Cardiac fibroblast (primary cell): Measurements from ENCODE around the gene ATP11A.

Experiments used
- DNase-seq, 2 donors: peaks; one replicate each; pipeline versions ENCODE4 v3.0.0 to v3.0.0-alpha.2; 2010; ENCODE audit warnings: low read depth in 2 of 2
- H3K4me3 ChIP-seq, 2 donors: replicated peaks in 1 of 2; 1 replicate in 1 of 2; 2 replicates in 1 of 2; pipeline ENCODE4 v1.5.1; 2011; ENCODE audit warnings: low read depth in 2 of 2, low read length in 2 of 2, mild to moderate bottlenecking in 2 of 2, moderate library complexity in 1 of 2
- TF ChIP-seq, protein P1 (sequence below): IDR thresholded peaks from one replicate; pipeline ENCODE4 v1.5.1; 2011; ENCODE audit warnings: low read depth, mild to moderate bottlenecking, low read length, inconsistent platforms

The ATP11A gene

DNA sequence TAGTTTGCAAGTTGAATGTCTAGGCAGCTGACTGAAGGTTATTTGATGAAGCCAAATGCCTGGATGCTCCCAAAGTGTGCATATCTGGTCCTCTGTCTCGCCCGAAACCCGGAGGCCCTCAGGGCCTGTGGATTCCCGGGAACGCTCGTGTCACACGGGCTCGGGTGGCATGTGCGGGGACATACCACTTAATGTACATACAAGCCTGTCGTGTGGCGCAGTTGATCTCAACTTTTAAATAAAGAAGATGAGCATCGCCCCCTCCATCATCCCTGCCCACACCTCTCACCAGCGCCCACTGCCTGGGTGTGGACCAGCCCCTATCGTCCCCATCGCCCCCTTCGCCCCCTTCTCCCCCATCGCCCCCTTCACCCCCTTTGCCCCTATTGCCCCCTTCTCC lies 33.9 kb downstream of the ATP11A start:
- TF ChIP-seq, protein P1, sequence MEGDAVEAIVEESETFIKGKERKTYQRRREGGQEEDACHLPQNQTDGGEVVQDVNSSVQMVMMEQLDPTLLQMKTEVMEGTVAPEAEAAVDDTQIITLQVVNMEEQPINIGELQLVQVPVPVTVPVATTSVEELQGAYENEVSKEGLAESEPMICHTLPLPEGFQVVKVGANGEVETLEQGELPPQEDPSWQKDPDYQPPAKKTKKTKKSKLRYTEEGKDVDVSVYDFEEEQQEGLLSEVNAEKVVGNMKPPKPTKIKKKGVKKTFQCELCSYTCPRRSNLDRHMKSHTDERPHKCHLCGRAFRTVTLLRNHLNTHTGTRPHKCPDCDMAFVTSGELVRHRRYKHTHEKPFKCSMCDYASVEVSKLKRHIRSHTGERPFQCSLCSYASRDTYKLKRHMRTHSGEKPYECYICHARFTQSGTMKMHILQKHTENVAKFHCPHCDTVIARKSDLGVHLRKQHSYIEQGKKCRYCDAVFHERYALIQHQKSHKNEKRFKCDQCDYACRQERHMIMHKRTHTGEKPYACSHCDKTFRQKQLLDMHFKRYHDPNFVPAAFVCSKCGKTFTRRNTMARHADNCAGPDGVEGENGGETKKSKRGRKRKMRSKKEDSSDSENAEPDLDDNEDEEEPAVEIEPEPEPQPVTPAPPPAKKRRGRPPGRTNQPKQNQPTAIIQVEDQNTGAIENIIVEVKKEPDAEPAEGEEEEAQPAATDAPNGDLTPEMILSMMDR: no peak

DNA sequence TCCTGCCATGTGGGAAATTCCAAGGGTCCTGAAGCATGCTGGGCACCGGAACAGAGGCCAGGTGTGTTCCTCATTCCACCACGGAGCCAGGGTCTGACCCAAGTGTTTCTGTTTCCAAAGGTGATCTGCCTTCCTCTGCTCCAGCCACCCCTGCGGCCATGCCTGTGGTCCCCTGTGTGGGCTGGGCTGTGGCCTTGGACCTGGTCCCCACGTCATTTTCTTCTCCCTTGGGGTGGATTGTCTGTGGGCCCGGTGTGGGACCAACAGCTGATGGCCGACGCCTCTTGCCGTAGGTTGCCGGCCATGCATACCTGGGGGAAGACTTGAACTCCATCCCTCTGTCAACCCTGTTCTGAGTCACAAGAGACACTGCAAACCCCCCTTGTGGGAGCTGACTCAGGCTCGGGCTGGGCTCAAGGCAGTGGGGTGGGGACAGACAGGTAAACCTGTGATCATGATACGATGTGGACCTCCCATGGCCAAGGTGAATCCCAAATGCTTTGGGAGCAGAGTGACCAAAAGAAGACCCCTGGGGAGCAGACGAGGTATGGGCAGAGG lies 35.0 kb downstream of the ATP11A start:
- no peak overlapping the region for H3K4me3 ChIP-seq
- TF ChIP-seq, protein P1: no peak
- DNase-seq: no peak

More for the DNA sequence above, 33.9 kb downstream of the ATP11A start:
- H3K4me3 ChIP-seq: no peak overlapping the region
- no peak for DNase-seq

DNA sequence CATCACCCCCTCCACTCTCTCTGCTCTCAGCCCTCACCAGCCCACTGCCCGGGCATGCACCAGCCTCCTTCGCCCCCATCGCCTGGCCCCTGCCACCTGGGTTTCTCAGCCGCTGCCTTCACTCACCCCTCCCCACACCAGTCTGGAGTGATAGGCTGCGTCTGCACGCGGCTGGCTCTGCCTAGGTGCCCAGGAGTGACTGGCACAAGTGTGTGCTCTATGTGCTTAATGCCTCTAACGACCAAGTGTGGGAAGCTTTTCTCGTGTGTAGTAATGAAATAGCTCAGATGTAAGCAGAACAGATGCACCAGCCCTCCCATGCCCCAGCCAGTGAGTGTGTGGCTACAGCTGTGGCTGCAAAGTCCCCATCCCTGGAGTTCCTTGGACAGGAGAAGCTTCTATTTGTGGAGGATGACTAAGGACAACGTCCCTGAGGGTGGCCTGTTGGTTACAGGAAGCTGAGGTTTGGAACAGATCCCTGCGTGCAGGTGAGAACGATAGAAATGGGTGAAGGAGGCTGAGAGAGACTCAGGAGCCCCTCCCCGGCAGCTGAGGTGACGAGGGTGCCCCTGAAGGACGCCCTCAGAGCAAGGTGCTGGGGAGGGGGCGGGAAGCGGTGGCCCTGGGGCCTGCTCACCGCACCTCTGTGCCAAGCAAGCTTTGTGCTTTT lies 35.6 kb downstream of the ATP11A start:
- peak in 1 of 2 donors; percentile 12 for DNase-seq
- no peak overlapping the region for H3K4me3 ChIP-seq
- TF ChIP-seq, protein P1: no peak

DNA sequence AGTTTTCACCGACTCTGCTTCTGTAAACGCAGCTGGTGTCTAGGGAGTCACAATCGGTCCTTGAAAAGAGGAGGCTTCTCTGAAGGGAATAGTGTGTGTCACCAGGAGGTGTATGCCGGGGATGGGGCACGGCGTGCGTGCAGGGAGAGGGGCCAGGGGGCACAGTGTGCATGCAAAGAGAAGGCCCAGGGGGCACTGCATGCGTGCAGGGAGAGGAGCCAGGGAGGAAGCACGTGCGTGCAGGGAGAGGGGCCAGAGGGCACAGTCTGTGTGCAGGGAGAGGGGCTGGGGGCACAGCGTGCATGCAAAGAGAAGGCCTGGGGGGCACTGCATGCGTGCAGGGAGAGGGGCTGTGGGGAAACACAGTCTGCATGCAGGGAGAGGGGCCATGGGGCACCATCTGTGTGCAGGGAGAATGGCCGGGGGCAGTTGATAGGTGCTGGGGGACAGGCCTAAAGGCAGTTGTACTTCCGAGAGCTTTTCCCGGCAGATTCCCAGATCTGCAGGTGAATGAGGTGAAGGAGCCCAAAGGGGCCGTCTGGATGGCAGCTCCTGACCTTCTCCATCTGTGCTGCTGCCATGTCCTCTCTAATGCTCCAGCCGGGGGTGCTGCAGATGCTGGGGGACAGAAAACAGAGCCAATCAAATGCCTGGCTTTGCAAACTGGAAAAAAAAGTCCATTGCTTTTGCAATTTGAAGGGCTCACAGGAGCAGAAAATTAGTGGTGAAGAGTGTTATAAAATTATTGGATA lies 36.4 kb downstream of the ATP11A start:
- no peak overlapping the region for H3K4me3 ChIP-seq
- TF ChIP-seq, protein P1: no peak
- no peak for DNase-seq

DNA sequence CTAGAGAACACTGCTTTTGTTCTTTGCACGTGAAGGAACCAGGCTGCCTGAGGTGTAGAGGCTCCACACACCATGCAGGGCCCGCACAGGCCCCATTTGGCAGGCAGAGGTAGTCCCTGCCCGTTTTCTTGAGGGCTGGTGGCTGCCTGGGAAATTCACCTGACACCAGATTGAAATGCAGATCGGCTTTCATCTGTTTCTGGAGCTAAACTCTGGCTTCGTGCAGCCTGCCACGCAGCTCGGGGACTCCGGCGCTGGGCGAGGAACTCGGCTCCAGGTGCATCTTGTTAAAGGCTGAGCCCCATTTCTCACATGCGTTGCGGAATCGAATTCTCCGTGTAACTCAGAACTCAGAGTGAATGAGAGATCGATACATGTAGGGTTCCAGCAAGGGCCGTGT lies 37.7 kb downstream of the ATP11A start:
- no peak overlapping the region for H3K4me3 ChIP-seq
- DNase-seq: no peak
- TF ChIP-seq, protein P1: no peak

DNA sequence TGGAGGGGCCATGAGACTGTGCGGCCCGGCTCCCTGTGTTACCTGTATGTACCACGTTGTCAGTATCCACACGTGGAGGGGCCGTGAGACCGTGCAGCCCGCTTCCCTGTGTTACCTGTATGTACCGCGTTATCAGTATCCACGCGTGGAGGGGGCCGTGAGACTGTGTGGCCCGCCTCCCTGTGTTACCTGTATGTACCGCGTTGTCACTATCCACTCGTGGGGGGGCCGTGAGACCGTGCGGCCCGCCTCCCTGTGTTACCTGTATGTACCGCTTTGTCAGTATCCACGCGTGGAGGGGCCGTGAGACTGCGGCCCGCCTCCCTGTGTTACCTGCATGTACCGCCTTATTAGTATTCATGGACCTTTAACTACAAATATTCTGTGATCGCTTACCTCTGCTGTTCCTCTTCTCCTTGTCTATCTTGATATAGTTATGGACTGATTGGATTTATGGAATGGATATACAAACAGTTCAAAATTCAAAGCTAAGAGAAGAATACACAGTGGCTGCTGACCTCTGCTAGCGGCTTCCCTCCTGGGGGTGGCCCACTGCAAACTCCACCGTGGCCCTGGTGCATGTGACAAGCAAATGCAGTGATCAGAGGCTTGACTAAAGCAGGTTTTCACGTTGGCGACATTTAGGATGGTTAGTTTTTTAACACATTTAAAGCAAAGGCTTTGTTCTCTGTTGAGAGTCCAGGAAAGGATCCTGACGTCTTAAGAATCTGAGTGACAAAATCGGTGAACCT lies 38.7 kb downstream of the ATP11A start:
- TF ChIP-seq, protein P1: no peak
- DNase-seq: no peak
- H3K4me3 ChIP-seq: no peak overlapping the region
